Measurements from ENCODE around the gene PPP1R36. TPM values are rescaled to one million over a fixed set of nuclear protein-coding genes. Genes with fewer than 3 reads are reported as not detected.

The PPP1R36 gene
- total RNA-seq, 6 experiments from 2014 or later = 0.20 to 0.81 (median 0.27) TPM

DNA sequence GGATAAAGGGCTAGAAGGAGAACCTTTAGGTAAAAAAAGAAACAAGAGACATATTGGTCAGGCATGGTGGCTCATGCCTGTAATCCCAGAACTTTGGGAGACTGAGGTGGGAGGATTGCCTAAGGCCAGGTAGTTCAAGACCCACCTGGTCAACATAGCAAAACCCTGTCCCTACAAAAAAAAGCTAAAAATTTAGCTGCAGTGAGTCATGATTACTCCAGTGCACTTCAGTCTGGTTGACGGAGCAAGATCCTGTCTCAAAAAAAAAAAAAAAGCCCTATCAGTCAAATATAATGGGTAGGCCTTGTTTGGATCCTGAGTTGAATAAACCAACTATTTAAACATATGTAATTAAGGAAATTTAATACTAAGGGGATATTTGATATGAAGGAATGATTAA lies 54.2 kb downstream of the PPP1R36 start:
- TF ChIP-seq, protein P1, sequence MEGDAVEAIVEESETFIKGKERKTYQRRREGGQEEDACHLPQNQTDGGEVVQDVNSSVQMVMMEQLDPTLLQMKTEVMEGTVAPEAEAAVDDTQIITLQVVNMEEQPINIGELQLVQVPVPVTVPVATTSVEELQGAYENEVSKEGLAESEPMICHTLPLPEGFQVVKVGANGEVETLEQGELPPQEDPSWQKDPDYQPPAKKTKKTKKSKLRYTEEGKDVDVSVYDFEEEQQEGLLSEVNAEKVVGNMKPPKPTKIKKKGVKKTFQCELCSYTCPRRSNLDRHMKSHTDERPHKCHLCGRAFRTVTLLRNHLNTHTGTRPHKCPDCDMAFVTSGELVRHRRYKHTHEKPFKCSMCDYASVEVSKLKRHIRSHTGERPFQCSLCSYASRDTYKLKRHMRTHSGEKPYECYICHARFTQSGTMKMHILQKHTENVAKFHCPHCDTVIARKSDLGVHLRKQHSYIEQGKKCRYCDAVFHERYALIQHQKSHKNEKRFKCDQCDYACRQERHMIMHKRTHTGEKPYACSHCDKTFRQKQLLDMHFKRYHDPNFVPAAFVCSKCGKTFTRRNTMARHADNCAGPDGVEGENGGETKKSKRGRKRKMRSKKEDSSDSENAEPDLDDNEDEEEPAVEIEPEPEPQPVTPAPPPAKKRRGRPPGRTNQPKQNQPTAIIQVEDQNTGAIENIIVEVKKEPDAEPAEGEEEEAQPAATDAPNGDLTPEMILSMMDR (IDR thresholded peaks at IDR 0.05) = no peak
- peaks cover 11% of the 10 kb centered on the region for H3K4me1 Mint-ChIP-seq (ENCODE audit: low read depth)
- H3K4me3 Mint-ChIP-seq = no peak overlapping the region
- no peaks in the 10 kb centered on the region for H3K36me3 Mint-ChIP-seq (ENCODE audit: low read depth)
- no peaks in the 10 kb centered on the region for H3K9me3 Mint-ChIP-seq
- DNase-seq = no peak
- no peaks in the 10 kb centered on the region; the same call in none of the 2 replicates for H3K27me3 Mint-ChIP-seq (ENCODE audit: insufficient read depth)
- no peak overlapping the region for H3K27ac Mint-ChIP-seq

DNA sequence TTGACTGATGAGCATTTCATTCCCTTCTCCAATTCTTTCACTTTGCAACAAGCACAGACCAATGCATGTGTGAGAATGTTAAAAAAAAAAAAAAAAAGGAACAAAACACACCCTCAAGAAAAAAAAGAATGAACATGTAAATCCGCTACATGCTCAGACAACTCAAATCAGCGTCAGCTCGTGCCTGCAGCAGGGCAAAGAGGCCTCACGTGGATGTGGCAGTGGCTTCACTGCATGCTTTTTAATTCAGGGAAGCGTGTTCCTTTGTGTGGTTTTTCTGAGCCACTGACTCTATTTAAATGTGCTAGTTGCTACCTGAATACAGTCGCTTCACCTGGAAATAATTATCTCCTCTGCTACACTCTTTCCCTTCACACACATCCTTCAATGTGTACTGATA lies 55.1 kb downstream of the PPP1R36 start:
- Mint-ChIP-seq H3K27me3 (ENCODE audit: insufficient read depth) (no peaks in the 10 kb centered on the region; the same call in none of the 2 replicates), H3K36me3 (ENCODE audit: low read depth) (no peaks in the 10 kb centered on the region), H3K4me3 (no peak overlapping the region), H3K4me1 (ENCODE audit: low read depth) (peaks cover 11% of the 10 kb centered on the region), H3K27ac (no peak overlapping the region), H3K9me3 (no peaks in the 10 kb centered on the region)
- TF ChIP-seq, protein P1 (IDR thresholded peaks at IDR 0.05) = no peak
- no peak for DNase-seq

DNA sequence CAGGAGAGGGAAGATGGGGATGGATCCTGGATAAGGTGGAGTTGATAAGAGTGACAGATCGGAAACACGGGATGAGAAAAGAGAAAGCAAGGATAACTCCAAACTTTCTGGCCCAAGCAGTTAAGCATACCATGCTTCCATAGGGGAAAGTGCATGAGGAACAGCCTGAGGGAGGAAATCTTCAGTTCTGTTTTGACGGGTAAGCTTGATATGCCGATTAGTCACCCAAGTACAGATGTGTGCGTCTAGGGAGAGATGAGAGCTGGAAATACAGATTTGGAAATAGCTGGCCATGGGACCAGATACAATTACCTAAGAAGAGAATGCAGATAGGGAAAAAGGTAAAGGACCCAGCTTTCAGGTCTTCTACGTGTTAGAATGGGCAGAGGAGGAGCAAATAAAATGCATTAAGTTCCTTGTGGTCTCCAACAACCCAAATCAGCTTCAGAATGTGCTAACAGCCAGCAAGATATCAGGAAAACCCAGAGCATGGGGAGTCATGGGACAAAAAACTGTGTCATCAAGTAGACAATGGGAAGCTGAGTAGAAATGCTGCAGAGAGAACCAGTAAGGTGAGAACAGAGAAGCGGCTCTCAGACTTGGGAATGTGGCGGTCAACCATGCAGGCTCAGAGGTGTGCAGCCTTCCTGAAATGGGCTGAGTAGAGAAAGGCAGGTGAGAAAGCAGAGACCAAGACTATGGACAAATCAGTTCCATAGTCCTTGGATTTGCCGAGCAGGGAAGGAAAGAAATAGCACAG lies 56.3 kb downstream of the PPP1R36 start:
- Mint-ChIP-seq H3K27ac (no peak overlapping the region), H3K9me3 (no peaks in the 10 kb centered on the region), H3K4me3 (no peak overlapping the region), H3K27me3 (ENCODE audit: insufficient read depth) (no peaks in the 10 kb centered on the region; the same call in none of the 2 replicates), H3K36me3 (ENCODE audit: low read depth) (no peaks in the 10 kb centered on the region), H3K4me1 (ENCODE audit: low read depth) (peaks cover 13% of the 10 kb centered on the region)
- DNase-seq = peak; percentile 30
- TF ChIP-seq, protein P1 (IDR thresholded peaks at IDR 0.05) = no peak

DNA sequence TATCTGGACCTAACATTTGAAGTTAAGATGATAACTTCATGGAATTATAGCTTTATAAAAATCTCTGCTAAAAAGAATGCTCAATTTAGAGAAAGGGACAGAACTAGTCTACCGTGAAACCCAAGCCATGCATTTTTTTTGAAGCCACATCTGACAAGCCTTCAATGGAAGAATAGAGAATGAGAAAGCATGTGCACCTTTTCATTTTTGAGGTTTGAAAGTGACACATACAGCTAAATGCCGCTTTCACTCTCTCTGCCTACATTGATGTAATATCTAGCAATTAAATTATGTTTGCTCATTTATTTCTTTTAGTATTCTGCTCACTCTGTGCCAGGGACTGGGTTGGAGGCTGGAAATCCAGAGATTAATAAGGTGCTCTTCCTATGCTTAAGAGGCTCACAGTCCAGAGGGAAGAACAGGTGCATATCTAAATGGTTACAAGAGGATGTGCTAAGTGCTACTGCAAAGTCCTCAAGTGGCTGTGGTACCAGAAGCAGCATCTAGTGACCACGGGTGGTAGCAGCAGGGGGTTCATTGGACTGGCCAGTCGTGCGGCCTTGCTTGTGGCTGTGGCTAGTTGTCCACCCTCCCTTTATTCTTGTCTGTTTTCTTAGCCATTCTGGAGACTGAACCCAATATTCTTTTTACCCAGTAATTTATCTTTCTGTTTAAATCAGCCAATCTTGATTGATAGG lies 60.4 kb downstream of the PPP1R36 start:
- Mint-ChIP-seq H3K4me1 (ENCODE audit: low read depth) (peaks cover 54% of the 10 kb centered on the region), H3K4me3 (no peak overlapping the region), H3K36me3 (ENCODE audit: low read depth) (peaks cover 5% of the 10 kb centered on the region), H3K27ac (no peak overlapping the region), H3K27me3 (ENCODE audit: insufficient read depth) (peaks cover 4% of the 10 kb centered on the region; the same call in 1 of the 2 replicates), H3K9me3 (no peaks in the 10 kb centered on the region)
- TF ChIP-seq, protein P1 (IDR thresholded peaks at IDR 0.05) = no peak
- no peak for DNase-seq

DNA sequence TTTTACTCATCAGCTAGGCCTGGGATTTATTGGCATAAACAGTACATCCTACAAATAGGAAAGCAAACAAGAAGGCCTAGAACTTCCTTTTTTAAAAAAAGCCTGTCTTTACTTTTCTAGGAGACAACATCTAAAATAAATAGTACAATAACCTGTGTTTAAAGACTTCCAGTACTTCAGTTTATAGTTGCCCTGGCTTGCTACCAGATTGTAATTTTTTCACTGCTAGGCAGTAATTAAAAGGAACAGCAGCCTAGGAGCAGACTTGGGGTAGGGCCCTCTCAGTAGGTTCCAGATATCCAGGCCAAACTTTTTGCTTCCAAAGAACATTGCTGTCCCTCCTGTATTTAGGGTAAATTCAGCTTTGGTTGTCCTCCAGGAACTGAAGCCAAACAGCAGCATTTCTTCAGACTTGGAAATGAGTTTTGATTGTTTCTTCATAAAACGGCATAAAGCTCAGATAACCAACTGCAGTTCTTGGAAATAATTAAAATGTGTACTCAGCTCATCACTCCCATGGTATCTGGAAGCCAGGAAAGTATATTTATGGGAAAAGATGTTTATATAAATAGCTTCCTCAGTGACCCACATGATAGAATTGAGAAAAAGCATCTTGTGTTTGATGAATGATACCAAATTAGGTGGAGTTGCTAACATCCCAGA lies 61.7 kb downstream of the PPP1R36 start:
- Mint-ChIP-seq H3K4me1 (ENCODE audit: low read depth) (peaks cover 48% of the 10 kb centered on the region), H3K36me3 (ENCODE audit: low read depth) (peaks cover 5% of the 10 kb centered on the region), H3K9me3 (no peaks in the 10 kb centered on the region), H3K27ac (peak overlapping the region; percentile 89), H3K4me3 (peak overlapping the region; percentile 49), H3K27me3 (ENCODE audit: insufficient read depth) (peaks cover 4% of the 10 kb centered on the region; the same call in 1 of the 2 replicates)
- TF ChIP-seq, protein P1 (IDR thresholded peaks at IDR 0.05) = no peak
- DNase-seq = peak; percentile 23

Data from HFFc6 (cell line).